Measurements from ENCODE around the gene PTPN7. TPM values are rescaled to one million over a fixed set of nuclear protein-coding genes. Genes with fewer than 3 reads are reported as not detected.
"Not testable (repeated sequence)": the region's sequence is repeated elsewhere in the genome, so short reads cannot be mapped to it uniquely, and the experiment has no call there.

PTPN7 gene
- total RNA-seq, 4 donors from 2014 or later: 0.79 to 8.5 (median 1.8) TPM; not detected in 1

- Histone ChIP-seq H3K9me3 (no peaks in the 10 kb centered on the region), H3K27ac (no peak overlapping the region), H3K27me3 (no peaks in the 10 kb centered on the region), H3K36me3 (no peaks in the 10 kb centered on the region), H3K4me1 (no peaks in the 10 kb centered on the region), H3K4me3 (no peak overlapping the region)
- intact Hi-C loops (cut with DNase I; ENCODE audit: low total_unique reads): no loop called here
- no peak for DNase-seq
- TF ChIP-seq POLR2A (IDR thresholded peaks at IDR 0.05) (no peak), CTCF (IDR thresholded peaks at IDR 0.05) (no peak)
Measured at GRCh38 chr1:202194328-202194648, 33.9 kb upstream of the PTPN7 start.

GRCh38 chr1:202193614-202194327, 33.4 kb upstream of the PTPN7 start, which contains the start of gene LGR6:
LGR6 (plus strand) TSS chr1:202193799; CDS start chr1:202193990, 191 bp downstream.
- Histone ChIP-seq H3K27ac (no peak within 1 kb of the TSS), H3K27me3 (no peaks in the 10 kb centered on the region), H3K36me3 (no peaks in the 10 kb centered on the region), H3K4me1 (no peaks in the 10 kb centered on the region), H3K4me3 (peak within 1 kb of the TSS in 1 of 2 donors; percentile 6), H3K9me3 (no peaks in the 10 kb centered on the region)
- intact Hi-C loops (cut with DNase I; ENCODE audit: low total_unique reads): no loop called here
- DNase-seq: no peak
- TF ChIP-seq POLR2A (IDR thresholded peaks at IDR 0.05) (no peak), CTCF (IDR thresholded peaks at IDR 0.05) (peak in 2 of 4 experiments; percentile 12 to 27)

- Histone ChIP-seq H3K9me3 (no peaks in the 10 kb centered on the region), H3K4me3 (no peak overlapping the region), H3K27ac (no peak overlapping the region), H3K36me3 (no peaks in the 10 kb centered on the region), H3K27me3 (no peaks in the 10 kb centered on the region), H3K4me1 (no peaks in the 10 kb centered on the region)
- intact Hi-C loops (cut with DNase I; ENCODE audit: low total_unique reads): no loop called here
- TF ChIP-seq CTCF (IDR thresholded peaks at IDR 0.05): peak; percentile 70 to 74 (median 73)
- TF ChIP-seq POLR2A (IDR thresholded peaks at IDR 0.05): no peak
- peak; percentile 30 to 49 for DNase-seq
Measured at GRCh38 chr1:202192770-202193613, 32.6 kb upstream of the PTPN7 start.

GRCh38 chr1:202191391-202191790, 31.0 kb upstream of the PTPN7 start:
- H3K4me3 ChIP-seq; H3K27me3 ChIP-seq; DNase-seq; H3K9me3 ChIP-seq; H3K27ac ChIP-seq; H3K36me3 ChIP-seq; H3K4me1 ChIP-seq; intact Hi-C loops (cut with DNase I; ENCODE audit: low total_unique reads): not testable (repeated sequence)

GRCh38 chr1:202189918-202190715, 29.7 kb upstream of the PTPN7 start:
- intact Hi-C loops (cut with DNase I; ENCODE audit: low total_unique reads): loop anchor here (5.0 kb wide), 1 partner anchor 527 kb away; no protein-coding TSS in a partner anchor
- Histone ChIP-seq H3K9me3 (no peaks in the 10 kb centered on the region), H3K27me3 (no peaks in the 10 kb centered on the region), H3K27ac (no peak overlapping the region), H3K4me1 (no peaks in the 10 kb centered on the region), H3K4me3 (no peak overlapping the region), H3K36me3 (no peaks in the 10 kb centered on the region)
- no peak for DNase-seq
- TF ChIP-seq POLR2A (IDR thresholded peaks at IDR 0.05): no peak
- TF ChIP-seq CTCF (IDR thresholded peaks at IDR 0.05): no peak

Data from uterus (tissue), 4 donors.